ENCODE data around the gene ACTL6A. TPM values are rescaled to one million over a fixed set of nuclear protein-coding genes. Genes with fewer than 3 reads are reported as not detected.

Gene ACTL6A
- total RNA-seq, 1 donor from 2014 or later: 11.8 TPM

DNA sequence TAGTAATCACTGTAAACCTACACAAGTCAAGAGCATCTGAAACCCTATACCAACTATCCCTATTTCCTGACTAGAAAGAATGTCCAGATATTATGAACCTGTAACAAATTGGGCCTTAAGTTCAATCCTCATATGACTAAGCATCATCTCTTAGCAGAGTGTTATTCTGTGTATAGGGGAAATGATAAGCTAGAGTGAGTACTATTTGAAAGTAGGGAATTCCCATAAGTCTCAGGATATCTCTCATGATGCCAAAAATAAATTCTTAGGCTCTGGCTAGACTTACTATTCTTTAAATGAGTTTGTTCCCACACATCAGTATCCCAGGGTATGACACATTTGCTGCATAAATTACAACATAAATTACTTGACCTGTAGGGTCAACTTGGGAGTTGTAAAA, 26.4 kb downstream of the ACTL6A start:
- ATAC-seq: no peak
- no peak for DNase-seq (ENCODE audit: low spot score)

DNA sequence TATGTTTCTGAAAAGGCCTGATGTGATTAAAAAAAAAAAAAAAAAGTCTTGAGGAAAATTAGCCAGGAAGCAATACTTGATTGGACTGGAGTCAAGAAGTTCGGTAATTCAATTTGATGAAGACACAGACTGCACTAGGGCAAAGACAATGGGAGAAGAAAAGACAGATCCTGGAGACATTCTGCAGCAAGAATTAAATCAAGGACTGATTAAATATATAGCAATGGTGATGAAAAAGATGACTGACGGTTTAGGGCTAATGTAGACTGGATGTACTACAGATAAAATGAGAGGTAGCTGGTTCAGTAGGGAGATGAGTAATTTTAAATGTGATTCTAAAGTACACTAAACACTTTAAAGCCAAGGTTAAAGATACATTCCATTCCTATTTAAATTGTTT, 27.9 kb downstream of the ACTL6A start:
- no peak for DNase-seq (ENCODE audit: low spot score)
- ATAC-seq: no peak

DNA sequence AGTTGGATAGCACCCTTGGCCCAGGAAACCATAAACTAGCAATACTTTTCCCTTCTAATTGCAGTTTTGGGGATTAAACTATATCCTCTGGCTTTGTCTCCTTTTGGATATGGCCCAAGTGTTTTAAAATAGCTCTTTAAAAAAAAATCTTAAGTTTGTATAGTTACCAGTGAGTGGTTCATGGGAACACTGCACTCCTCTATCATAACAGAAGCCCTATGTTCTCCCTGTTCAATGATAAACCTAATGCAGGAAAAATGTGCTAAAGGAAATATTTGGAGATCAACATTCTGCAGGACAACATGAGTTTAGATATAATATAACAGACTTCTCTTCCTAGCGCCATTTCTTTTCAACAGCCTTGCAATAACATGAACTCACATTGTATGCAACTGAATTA, 28.6 kb downstream of the ACTL6A start:
- ATAC-seq (peak; percentile 15), DNase-seq (ENCODE audit: low spot score) (no peak)

DNA sequence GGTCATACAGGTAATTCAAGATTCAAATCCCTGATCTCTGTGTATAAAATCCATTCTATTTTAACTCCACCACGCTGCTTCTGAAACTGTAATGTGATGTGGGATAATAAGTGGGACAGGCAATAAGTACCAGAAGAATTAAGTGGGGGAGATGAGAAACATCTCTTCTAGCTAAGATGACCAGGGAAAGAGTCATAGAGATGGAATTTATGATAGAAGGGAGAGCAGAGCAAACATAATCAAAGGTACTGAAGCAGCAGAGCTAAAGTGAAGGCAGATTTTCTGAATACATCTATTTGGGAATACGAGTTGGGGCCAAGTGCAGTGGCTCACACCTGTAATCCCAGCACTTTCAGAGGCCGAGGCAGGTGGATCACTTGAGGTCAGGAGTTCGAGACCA, 36.8 kb downstream of the ACTL6A start:
- DNase-seq (ENCODE audit: low spot score) (no peak), ATAC-seq (no peak)

DNA sequence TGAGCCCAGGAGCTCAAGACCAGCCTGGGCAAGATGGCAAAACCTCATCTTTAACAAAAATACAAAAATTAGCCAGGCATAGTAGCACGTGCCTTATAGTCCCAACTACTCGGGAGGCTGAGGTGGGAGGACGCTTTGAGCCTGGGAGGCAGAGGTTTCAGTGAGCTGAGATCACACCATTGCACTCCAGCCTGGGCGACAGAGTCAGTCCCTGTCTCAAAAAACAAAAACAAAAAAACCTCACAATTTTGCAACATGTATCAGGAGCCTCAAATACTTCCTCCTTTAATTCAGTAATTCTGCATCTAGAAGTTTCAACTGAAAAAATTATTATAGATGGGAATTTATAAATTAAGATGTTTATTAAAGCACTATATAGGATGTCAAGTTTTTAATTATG, 40.6 kb downstream of the ACTL6A start:
- ATAC-seq: no peak
- DNase-seq (ENCODE audit: low spot score): no peak

DNA sequence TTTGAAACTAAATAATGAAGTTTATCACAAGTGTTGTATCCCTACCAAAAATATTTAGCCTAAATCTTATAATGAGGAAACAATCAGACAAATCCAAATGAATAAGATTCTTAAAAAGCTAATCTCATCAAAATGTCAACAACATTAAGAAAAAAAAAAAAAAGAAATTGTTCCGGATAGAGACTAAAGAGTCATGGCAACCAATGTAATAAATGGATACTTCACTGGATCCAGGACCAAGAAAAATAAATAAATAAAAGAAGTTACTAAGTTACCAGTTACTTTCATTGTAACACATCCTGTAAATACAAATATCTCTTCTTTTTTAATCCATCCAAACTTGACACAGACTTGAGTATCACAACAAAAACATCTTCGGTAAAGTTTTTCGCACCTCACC, 41.1 kb downstream of the ACTL6A start:
- ATAC-seq: no peak
- DNase-seq (ENCODE audit: low spot score): no peak

DNA sequence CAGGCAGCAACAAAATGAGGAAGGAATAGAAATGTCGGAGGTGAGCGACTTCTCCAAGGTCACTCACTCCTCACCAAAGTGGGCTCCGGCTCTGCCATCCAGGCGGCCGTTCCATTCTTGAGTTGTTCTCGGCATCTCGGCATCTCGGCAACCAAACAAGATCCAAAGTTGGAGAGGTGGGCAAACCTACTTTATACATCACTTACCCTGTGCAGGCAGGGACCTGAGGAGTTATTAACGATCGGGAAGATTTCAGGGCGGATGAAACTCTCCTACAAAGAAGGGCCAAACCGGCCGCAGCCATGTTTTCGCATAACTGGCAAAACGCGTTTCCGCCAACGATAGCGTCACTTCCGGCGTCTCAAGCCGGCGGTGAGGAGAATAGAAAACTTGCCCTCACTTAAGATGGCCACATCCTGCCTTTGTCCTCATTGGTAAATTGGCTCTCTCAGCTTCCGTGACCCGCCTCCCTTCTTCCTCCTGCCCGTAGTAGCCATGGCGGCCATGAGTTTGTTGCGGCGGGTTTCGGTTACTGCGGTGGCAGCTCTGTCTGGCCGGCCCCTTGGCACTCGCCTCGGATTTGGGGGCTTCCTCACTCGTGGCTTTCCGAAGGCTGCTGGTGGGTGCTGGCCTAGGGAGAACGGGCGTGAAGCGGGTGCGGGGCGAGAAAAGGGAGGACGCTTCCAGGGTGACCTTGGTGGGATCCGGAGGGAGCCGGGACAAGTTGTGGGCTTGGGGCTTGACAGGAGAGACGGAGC, 41.8 kb downstream of the ACTL6A start, which contains the start of the genes MRPL47 and NDUFB5:
TSS of gene MRPL47 (minus strand) at position 318 of the 758 bp plus-strand sequence. CDS start at position 304, 14 bp downstream.
TSS of gene NDUFB5 (plus strand) at position 474 of the 758 bp plus-strand sequence. CDS start at position 496, 22 bp downstream.
- DNase-seq (ENCODE audit: low spot score): peak; percentile 95
- peak; percentile 100 for ATAC-seq

DNA sequence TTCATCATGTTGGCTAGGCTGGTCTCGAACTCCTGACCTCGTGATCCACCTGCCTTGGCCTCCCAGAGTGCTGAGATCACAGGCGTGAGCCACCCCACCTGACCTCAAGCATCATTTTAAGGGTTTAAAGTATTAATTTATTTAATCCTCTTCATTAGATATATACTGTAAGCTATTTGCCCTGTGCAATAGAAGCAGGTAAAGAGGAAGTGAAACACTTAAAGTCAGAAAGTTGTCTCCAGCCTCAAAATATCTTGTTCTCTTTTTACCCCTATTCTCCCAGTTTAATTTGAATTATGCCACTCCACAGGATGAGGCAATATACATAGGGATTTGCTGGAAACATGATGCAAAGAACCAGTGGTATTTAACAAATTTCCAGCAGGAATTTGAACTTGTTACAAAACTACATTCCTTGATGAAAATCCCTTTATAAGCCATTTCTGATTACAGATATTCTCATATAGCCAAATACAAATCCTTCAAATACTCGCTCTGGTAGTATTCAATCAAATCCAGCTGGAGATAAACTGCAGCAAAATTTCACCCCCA, 43.9 kb downstream of the ACTL6A start:
- DNase-seq (ENCODE audit: low spot score): no peak
- no peak for ATAC-seq

DNA sequence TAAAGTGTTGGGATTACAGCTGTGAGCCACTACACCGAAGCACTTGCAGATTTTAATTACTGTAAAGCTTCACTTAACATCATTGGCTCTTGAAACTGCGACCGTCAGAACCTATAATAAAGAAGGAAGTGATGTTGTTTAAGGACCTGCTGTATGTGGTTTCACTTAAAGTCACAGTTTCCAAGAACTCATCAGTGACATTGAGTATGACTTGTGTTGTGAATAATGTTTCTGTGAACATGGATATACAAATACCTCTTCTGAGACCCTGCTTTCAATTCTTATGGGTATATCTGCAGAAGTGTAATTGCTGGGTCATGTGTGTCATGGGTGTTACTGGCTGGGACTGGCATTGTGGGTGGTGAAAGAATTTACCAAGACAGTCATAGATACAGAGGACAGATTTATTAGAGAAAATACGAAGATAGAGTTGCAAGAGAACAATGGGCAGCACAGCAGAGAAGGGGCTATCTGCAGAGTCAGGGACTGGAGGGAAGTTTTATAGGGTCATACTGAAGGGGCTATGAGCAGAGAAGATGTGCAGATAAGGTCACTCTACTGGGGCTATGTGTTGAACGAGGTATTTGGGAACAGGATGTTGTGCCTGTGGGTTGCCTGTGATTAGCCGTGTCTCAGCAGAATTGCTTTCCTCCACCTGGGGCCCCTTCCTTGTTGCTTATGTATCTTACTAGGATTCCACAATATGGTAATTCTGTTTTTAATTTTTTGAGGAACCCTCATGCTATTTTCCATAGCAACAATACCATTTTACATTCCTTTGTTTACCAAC, 46.4 kb downstream of the ACTL6A start:
- no peak for DNase-seq (ENCODE audit: low spot score)
- ATAC-seq: no peak

DNA sequence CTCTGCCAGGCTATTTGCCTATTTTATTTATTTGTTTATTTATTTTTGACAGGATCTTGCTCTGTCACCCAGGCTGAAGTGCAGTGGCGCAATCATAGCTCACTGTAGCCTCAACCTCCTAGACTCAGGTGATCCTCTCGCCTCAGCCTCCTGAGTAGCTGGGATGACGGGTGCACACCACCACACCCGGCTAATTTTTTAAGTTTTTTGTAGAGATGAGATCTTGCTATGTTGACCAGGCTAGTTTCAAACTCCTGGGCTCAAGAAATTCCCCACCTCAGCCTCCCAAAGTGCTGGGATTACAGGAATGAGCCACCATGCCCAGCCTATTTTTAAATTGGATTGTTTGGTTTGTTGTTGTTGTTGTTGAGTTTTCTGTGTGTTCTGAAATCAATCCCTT, 47.3 kb downstream of the ACTL6A start:
- DNase-seq (ENCODE audit: low spot score): no peak
- no peak for ATAC-seq

DNA sequence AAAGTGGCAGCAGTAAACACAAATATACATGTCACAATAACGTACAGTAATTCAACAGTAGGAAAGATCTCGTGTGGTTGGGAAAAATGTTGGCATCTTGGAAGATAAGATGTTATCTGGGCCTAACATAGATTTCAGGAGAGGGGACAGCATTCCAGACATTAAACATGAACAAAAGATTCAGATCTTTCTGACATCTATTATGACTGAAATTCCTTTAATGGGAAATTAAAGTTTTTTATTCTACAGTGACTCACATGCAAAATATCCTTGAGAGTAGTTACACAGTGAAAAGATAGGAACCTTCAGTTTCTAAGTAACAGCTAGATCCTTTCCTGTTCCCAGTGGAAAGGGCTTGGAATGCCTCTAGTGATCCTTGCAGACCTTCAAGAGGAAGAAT, 51.1 kb downstream of the ACTL6A start:
- no peak for DNase-seq (ENCODE audit: low spot score)
- no peak for ATAC-seq

DNA sequence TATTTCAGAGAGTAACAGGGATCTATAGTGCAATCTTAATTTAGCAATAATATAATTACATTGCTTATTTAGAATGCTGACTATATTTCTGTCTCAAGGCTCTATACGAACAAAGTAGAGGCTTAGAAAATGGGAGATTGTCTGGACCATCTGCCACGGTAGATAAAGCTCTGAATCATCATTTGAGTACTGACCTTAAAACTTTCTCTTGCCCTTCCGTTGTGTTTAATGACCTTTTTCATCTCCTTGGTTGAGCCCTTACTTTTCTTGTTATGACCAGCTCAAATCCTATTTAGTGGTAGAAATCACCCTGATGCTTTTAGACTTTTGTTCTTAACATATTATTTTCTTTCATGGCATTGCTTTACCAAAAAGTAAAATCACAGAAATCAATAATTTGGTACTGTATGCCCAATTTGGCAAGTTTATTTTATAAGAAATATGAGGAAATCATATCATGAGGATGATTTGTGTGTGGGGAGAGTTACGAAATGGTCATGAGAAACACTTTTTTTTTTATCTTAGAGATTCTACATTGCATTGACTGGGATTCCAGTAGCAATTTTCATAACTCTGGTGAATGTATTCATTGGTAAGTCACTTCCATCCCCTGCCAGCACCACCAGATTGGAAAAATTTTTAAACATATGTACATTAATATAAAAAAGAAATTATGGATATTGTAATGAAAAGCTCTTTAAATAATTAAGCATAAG, 52.9 kb downstream of the ACTL6A start:
- no peak for ATAC-seq

DNA sequence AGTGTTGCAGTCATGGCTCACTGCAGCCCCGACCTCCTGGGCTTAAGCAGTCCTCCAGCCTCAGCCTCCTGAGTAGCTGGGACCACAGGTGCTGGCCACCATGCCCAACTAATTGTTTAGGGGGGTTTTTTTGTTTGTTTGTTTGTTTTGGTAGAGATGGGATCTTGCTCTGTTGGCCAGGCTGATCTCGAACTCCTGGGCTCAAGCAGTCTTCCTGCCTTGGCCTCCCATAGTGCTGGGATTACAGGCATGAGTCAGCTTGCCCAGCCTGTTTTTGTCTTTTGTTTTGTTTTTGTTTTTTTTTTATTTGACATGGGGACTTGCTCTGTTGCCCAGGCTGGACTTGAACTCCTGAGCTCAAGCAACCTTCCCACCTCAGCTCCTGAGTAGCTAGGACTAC, 59.3 kb downstream of the ACTL6A start:
- ATAC-seq: no peak

More for the DNA sequence above, 52.9 kb downstream of the ACTL6A start:
- no peak for DNase-seq (ENCODE audit: low spot score)

DNA sequence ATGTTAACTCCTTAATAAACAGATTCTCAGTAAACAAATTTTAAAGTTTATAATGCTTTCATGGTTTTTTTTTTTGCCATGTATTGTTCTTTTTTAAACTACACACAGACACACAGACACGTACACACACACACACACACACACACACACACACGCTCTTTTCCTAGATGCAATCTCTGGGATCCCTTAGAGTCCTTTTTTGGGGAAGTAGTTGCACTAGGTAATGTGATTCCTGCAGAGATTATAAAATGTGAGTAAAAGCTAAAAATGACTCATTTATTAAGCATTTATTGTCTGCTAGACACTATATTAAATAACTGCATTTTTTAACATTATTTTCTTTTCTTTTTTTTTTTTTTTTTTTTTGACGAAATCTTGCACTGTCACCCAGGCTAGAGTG, 61.7 kb downstream of the ACTL6A start:
- DNase-seq (ENCODE audit: low spot score) (no peak), ATAC-seq (no peak)

More for the DNA sequence above, 59.3 kb downstream of the ACTL6A start:
- DNase-seq (ENCODE audit: low spot score): no peak

DNA sequence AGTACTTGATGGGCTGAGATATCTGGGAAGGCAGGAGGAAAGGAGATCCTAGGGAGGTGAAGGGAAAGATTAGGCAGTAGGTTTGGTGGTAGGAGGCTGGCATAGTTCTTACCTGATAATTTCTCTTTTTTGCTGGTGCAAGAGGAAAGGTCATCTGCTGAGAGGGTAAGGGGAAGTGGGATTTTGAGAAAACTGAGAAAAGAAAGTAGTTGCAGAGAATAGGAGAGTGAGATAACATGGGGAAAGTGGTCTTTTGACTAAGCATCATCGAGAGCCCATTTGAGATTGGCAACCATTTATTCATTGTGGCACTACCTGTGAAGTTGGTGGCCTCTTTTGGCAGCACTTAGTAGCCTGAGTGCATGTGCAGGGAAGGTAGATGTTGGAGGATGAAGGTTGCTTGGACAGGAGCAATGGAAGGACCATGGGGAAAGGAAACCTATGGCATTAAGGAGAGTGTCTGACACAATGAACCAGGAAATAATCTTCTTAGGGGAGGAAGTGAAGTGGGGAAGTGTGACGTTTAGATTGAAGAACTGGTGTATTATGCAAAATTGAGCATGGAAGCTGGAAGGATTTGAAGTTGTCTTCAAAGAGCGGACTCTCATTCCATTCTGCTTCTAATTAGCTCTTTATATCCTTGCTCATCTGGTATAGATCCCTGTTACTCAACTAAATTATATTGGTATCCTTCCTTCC, 68.2 kb downstream of the ACTL6A start:
- DNase-seq (ENCODE audit: low spot score) (no peak), ATAC-seq (no peak)

Other genes with a start within 250 kb of the ACTL6A start
- gene ZNF639, start 239.9 kb upstream of the ACTL6A start, total RNA-seq: 9.7 TPM
- gene MFN1, start 215.2 kb upstream of the ACTL6A start, total RNA-seq: 17.9 TPM
- 3.3 TPM for gene GNB4, start 111.5 kb upstream of the ACTL6A start, total RNA-seq
- gene MRPL47, start 41.7 kb downstream of the ACTL6A start, total RNA-seq: 11.1 TPM
- 49.3 TPM for gene NDUFB5, start 41.9 kb downstream of the ACTL6A start, total RNA-seq
- 6.3 TPM for gene USP13, start 90.1 kb downstream of the ACTL6A start, total RNA-seq

All from left lobe of liver (tissue), 2 donors.